IMR-90 (cell line): ENCODE data around the gene CALR3. TPM values are rescaled to one million over a fixed set of nuclear protein-coding genes. Genes with fewer than 3 reads are reported as not detected.
A peak's percentile ranks its signal among the peaks of the same experiment; 100 is the strongest.

ENCODE experiments used
- ATAC-seq: fragments of 200-7000 bp; cut with Tn5 transposase; 2 replicates; pipeline ENCODE4 v1.9.1; 2020; ENCODE audit warnings: low read depth, mild to moderate bottlenecking, moderate library complexity
- BruUV-seq: library from RNA; stranded (reverse); fragments of 400-500 nt; replicated peaks from 2 replicates; lab custom pipeline; 2021; lab: Mats Ljungman, UMichigan
- CTCF ChIA-PET: fragments of 300-600 bp; formaldehyde crosslinking; extraction: SDS; loops from one replicate; lab custom pipeline; 2021; ENCODE audit warnings: antibody characterized with exemption; lab: Yijun Ruan, JAX
- POLR2A ChIA-PET: fragments of 300-600 bp; sonication (Branson Sonifier 250); formaldehyde crosslinking; loops from one replicate; lab custom pipeline; 2022; ENCODE audit warnings: antibody characterized with exemption; ENCODE audit not compliant: unreplicated experiment; lab: Charles Lee
- DNase-seq: peaks from one replicate; pipeline ENCODE4 v3.0.0; 2013
- H2AFZ ChIP-seq: replicated peaks from 2 replicates; pipeline ENCODE3; 2013; ENCODE audit warnings: low read length, mild to moderate bottlenecking; ENCODE audit not compliant: poor library complexity
- H2AK5ac ChIP-seq: 2 replicates; pipeline ENCODE4 v1.6.1; 2013; ENCODE audit warnings: low read depth, low read length, inconsistent platforms
- H2AK9ac ChIP-seq: replicated peaks from 2 replicates; pipeline ENCODE3; 2013; ENCODE audit warnings: mild to moderate bottlenecking, low read depth, low read length, moderate library complexity; ENCODE audit not compliant: poor library complexity
- H2BK120ac ChIP-seq: 2 replicates; pipeline ENCODE4 v1.6.1; 2013; ENCODE audit warnings: low read depth, low read length, inconsistent platforms
- H2BK15ac ChIP-seq: 3 replicates; pipeline ENCODE4 v1.6.1; 2013; ENCODE audit warnings: low read depth, low read length, inconsistent platforms
- H2BK20ac ChIP-seq: 2 replicates; pipeline ENCODE4 v1.6.1; 2013; ENCODE audit warnings: low read depth, mild to moderate bottlenecking, inconsistent platforms, low read length, moderate library complexity
- H2BK5ac ChIP-seq: 2 replicates; pipeline ENCODE4 v1.6.1; 2013; ENCODE audit warnings: mild to moderate bottlenecking, low read depth, low read length, inconsistent platforms; ENCODE audit not compliant: poor library complexity, severe bottlenecking
- H3K14ac ChIP-seq: replicated peaks from 2 replicates; pipeline ENCODE4 v1.6.1; 2013; ENCODE audit warnings: low read depth, low read length, inconsistent platforms
- H3K18ac ChIP-seq: 2 replicates; pipeline ENCODE4 v1.6.1; 2013; ENCODE audit warnings: low read depth, low read length, control low read depth
- H3K23ac ChIP-seq: 2 replicates; pipeline ENCODE4 v1.6.1; 2013; ENCODE audit warnings: low read depth, low read length, inconsistent platforms
- H3K27ac ChIP-seq: 2 replicates; pipeline ENCODE4 v1.5.1; 2013; ENCODE audit warnings: mild to moderate bottlenecking, control low read depth, low read length; ENCODE audit not compliant: insufficient read depth
- H3K27me3 ChIP-seq: 2 replicates; pipeline ENCODE4 v1.6.1; 2013; ENCODE audit warnings: low read length; ENCODE audit not compliant: control insufficient read depth, insufficient read depth
- H3K36me3 ChIP-seq: 2 replicates; pipeline ENCODE4 v1.6.1; 2013; ENCODE audit warnings: low read length, mixed read lengths; ENCODE audit not compliant: control insufficient read depth, insufficient read depth
- H3K4ac ChIP-seq: 2 replicates; pipeline ENCODE4 v1.6.1; 2013; ENCODE audit warnings: low read depth, low read length, inconsistent platforms
- H3K4me1 ChIP-seq: 2 replicates; pipeline ENCODE4 v1.6.1; 2013; ENCODE audit warnings: low read length, mixed read lengths; ENCODE audit not compliant: control insufficient read depth, insufficient read depth
- H3K4me2 ChIP-seq: 2 replicates; pipeline ENCODE4 v1.6.1; 2013; ENCODE audit warnings: low read depth, mild to moderate bottlenecking, control low read depth, low read length, moderate library complexity
- H3K4me3 ChIP-seq: 2 replicates; pipeline ENCODE4 v1.5.1; 2013; ENCODE audit warnings: low read depth, mild to moderate bottlenecking, control low read depth, low read length, moderate library complexity; ENCODE audit not compliant: insufficient read depth
- H3K56ac ChIP-seq: 2 replicates; pipeline ENCODE4 v1.6.1; 2013; ENCODE audit warnings: low read length, inconsistent platforms; ENCODE audit not compliant: insufficient read depth; ENCODE audit errors: extremely low read depth
- H3K79me1 ChIP-seq, 2 experiments: 2 replicates each; pipeline ENCODE4 v1.6.1; 2013; ENCODE audit warnings: low read length in 2 of 2, inconsistent platforms in 1 of 2, low read depth in 1 of 2
- H3K9ac ChIP-seq: 2 replicates; pipeline ENCODE4 v1.6.1; 2013; ENCODE audit warnings: low read depth, low read length, control low read depth
- H3K9me1 ChIP-seq: 2 replicates; pipeline ENCODE4 v1.6.1; 2013; ENCODE audit warnings: low read length, inconsistent platforms; ENCODE audit not compliant: insufficient read depth
- H3K9me3 ChIP-seq: 2 replicates; pipeline ENCODE4 v1.6.1; 2013; ENCODE audit warnings: low read length; ENCODE audit not compliant: control insufficient read depth, insufficient read depth
- H4K20me1 ChIP-seq: 2 replicates; pipeline ENCODE4 v1.6.1; 2013; ENCODE audit warnings: low read length, inconsistent platforms; ENCODE audit not compliant: insufficient read depth
- H4K5ac ChIP-seq: 2 replicates; pipeline ENCODE4 v1.6.1; 2013; ENCODE audit warnings: mild to moderate bottlenecking, low read depth, low read length, control low read depth
- H4K8ac ChIP-seq, 2 experiments: 2 replicates each; pipeline ENCODE4 v1.6.1; 2013; ENCODE audit warnings: low read depth in 2 of 2, low read length in 2 of 2, control low read depth in 1 of 2, inconsistent platforms in 1 of 2
- H4K91ac ChIP-seq: 2 replicates; pipeline ENCODE4 v1.6.1; 2013; ENCODE audit warnings: low read depth, low read length, inconsistent platforms; ENCODE audit not compliant: insufficient read depth
- CTCF ChIP-seq: conservative IDR thresholded peaks from 2 replicates; pipeline ENCODE4 v1.5.1; 2012; ENCODE audit warnings: mild to moderate bottlenecking, low read depth, low read length, improper control_type of control experiment
- FOS ChIP-seq: fragments of 150-350 bp; IDR thresholded peaks from 2 replicates; pipeline ENCODE4 v1.6.1; 2016; ENCODE audit warnings: low read depth, low read length
- NFE2L2 ChIP-seq: fragments of 150-350 bp; IDR thresholded peaks from 2 replicates; pipeline ENCODE4 v1.6.1; 2016; ENCODE audit warnings: low read depth, mild to moderate bottlenecking, low read length
- WGBS, 2 experiments: methylation state at CpG; one replicate each; pipeline versions ENCODE4 v1.1.5 to v1.1.7; 2013; ENCODE audit warnings: missing lambda C conversion rate in 2 of 2; ENCODE audit not compliant: insufficient read length in 1 of 2; ENCODE audit errors: extremely low coverage in 2 of 2; 5-methylcytosine and 5-hydroxymethylcytosine counted together
- dilution Hi-C: fragments of 300-500 bp; cut with HindIII; formaldehyde crosslinking; loops from one replicate; pipeline ENCODE4 v1.14.3; 2018; ENCODE audit warnings: low sequenced_read_pairs; ENCODE audit not compliant: unreplicated experiment
- in situ Hi-C: fragments of 300-500 bp; cut with MboI; formaldehyde crosslinking; loops from 3 replicates; pipeline ENCODE4 v1.14.3; 2019; ENCODE audit warnings: low sequenced_read_pairs, inconsistent platforms, mixed read lengths
- intact Hi-C: fragments of 100-400 bp; cut with micrococcal nuclease; formaldehyde crosslinking; loops from 2 replicates; pipeline ENCODE4 v1.10.0; 2022
- polyA plus RNA-seq, 3 experiments: library from polyadenylated mRNA; depleted of rRNA; stranded (reverse); fragments of >200 nt; gene quantifications; 2 replicates each; pipeline ENCODE4 v1.2.3, GENCODE V29; 2012; ENCODE audit warnings: low replicate concordance in 1 of 3
- total RNA-seq: library from RNA; depleted of rRNA; stranded (reverse); fragments of >200 nt; gene quantifications from 2 replicates; pipeline ENCODE4 v1.2.3, GENCODE V29; 2012

Gene CALR3
- total and polyA plus RNA-seq, 2 of the 4 experiments (the other 2 are of a cell fraction): not detected

- DNase-seq: no peak
- H3K18ac ChIP-seq: no peak overlapping the region
- no peak overlapping the region; the same call in 1 of the 2 replicates for H3K14ac ChIP-seq
- H3K56ac ChIP-seq: no peak overlapping the region
- H3K27ac ChIP-seq: no peak overlapping the region
- no peak overlapping the region for H2BK5ac ChIP-seq
- no peak overlapping the region for H2AFZ ChIP-seq
- H2BK120ac ChIP-seq: no peak overlapping the region
- H2BK15ac ChIP-seq: no peak overlapping the region
- intact Hi-C loops (loop anchor here (5.0 kb wide), 1 partner anchor 33 kb away; no protein-coding TSS in a partner anchor), dilution Hi-C loops (no loop called here), in situ Hi-C loops (no loop called here)
- peak overlapping the region; percentile 81 for H3K23ac ChIP-seq
- H3K9me3 ChIP-seq: no peaks in the 10 kb centered on the region
- H3K4me1 ChIP-seq: peaks cover 6% of the 10 kb centered on the region; the same call in 1 of the 2 replicates
- no peak overlapping the region for H4K5ac ChIP-seq
- TF ChIP-seq NFE2L2: no peak
- TF ChIP-seq CTCF: no peak
- TF ChIP-seq FOS: no peak
- no peak overlapping the region for H4K91ac ChIP-seq
- no peaks in the 10 kb centered on the region; the same call in 1 of the 2 replicates for H3K9me1 ChIP-seq
- H3K79me1 ChIP-seq: peaks cover 20 to 51% of the 10 kb centered on the region in 2 experiments
- no CpG with 5 or more reads among the region's 7 CpGs for WGBS, 2 experiments
- ChIA-PET CTCF (no interaction called here), POLR2A (no interaction called here)
- H3K36me3 ChIP-seq: no peaks in the 10 kb centered on the region
- no peaks in the 10 kb centered on the region for H3K27me3 ChIP-seq
- no peak overlapping the region for H4K8ac ChIP-seq
- H3K9ac ChIP-seq: peak overlapping the region; percentile 50
- H3K4me2 ChIP-seq: peak overlapping the region; percentile 100
- H2AK9ac ChIP-seq: no peak overlapping the region
- H2BK20ac ChIP-seq: no peak overlapping the region
- H3K4me3 ChIP-seq: peak overlapping the region; percentile 85; the same call in 1 of the 2 replicates
- peaks cover 51% of the 10 kb centered on the region for H4K20me1 ChIP-seq
- H3K4ac ChIP-seq: no peak overlapping the region
- no peak for ATAC-seq
- BruUV-seq: no TSS peak
- no peak overlapping the region for H2AK5ac ChIP-seq
Observed at GRCh38 chr19:16470541-16470910, 25.4 kb downstream of the CALR3 start.
